ENCODE data around the gene TAF1B. TPM values are rescaled to one million over a fixed set of nuclear protein-coding genes. Genes with fewer than 3 reads are reported as not detected.

Gene TAF1B
- total RNA-seq, 1 experiment from 2014 or later, result 35.2 TPM

DNA sequence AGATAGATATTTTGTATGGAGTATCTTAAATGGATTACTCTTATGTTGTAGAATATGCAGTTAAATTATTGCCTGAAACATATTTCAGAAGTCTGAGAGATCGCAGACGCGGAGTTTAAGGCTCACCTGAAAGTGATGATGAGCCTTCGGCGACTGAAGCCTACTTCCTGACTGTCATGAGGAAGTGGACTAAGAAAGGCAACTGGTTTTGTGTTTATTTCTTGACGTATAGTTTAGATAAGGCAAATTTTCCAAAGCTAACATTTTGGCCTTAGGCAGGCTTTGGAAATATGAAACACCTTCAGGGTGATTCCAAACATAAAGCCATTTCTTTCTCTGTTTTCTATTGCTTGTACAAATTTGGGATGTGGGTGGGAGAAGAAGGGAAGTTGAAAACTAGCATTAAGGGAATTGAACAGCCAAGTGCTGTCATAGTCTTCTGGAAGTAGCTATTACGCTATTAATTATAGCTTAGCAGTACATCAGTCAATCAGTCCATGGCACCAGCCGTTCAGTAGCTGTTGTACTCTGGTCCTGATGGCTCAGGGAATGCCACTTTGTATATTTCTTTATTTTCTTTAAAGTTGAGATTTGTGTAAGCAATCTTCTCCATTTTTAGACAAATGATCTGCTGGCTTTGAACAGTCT, 109.7 kb downstream of the TAF1B start:
- DNase-seq (ENCODE audit: low read depth, low spot score) (no peak), ATAC-seq (no peak)
- peaks cover 17% of the 10 kb centered on the region for H3K4me1 ChIP-seq (ENCODE audit: control insufficient read depth, insufficient read depth, low read length)
- intact Hi-C loops (cut with micrococcal nuclease; ENCODE audit: unreplicated experiment), result no loop called here
- H3K27ac ChIP-seq (ENCODE audit: low read length), result peak overlapping the region; percentile 64; the same call in 1 of the 2 replicates
- BruUV-seq (replicated peaks), result no TSS peak
- CTCF ChIA-PET, result no interaction called here
- no peaks in the 10 kb centered on the region for H3K9me3 ChIP-seq (ENCODE audit: control insufficient read depth, insufficient read depth, low read depth, low read length)
- in situ Hi-C loops (cut with HindIII; ENCODE audit: low pct_unique_long_range_greater_than_20kb, low sequenced_read_pairs), result no loop called here
- POLR2A ChIA-PET, result no interaction called here
- peak overlapping the region; percentile 72 to 75; a peak in 3 of 4 replicates for H3K4me3 ChIP-seq (ENCODE audit: low read depth in 2 of 2, low read length in 2 of 2)
- H3K27me3 ChIP-seq (ENCODE audit: control insufficient read depth, insufficient read depth, low read length), result no peaks in the 10 kb centered on the region
- no peaks in the 10 kb centered on the region for H3K36me3 ChIP-seq (ENCODE audit: control insufficient read depth, insufficient read depth, low read length)
- no peak for TF ChIP-seq SIN3A (IDR thresholded peaks at IDR 0.05; ENCODE audit: borderline replicate concordance, insufficient read depth, low read depth, low read length)
- TF ChIP-seq POLR2AphosphoS5 (IDR thresholded peaks at IDR 0.05; ENCODE audit: low read depth, low read length), result no peak
- TF ChIP-seq, protein P1, sequence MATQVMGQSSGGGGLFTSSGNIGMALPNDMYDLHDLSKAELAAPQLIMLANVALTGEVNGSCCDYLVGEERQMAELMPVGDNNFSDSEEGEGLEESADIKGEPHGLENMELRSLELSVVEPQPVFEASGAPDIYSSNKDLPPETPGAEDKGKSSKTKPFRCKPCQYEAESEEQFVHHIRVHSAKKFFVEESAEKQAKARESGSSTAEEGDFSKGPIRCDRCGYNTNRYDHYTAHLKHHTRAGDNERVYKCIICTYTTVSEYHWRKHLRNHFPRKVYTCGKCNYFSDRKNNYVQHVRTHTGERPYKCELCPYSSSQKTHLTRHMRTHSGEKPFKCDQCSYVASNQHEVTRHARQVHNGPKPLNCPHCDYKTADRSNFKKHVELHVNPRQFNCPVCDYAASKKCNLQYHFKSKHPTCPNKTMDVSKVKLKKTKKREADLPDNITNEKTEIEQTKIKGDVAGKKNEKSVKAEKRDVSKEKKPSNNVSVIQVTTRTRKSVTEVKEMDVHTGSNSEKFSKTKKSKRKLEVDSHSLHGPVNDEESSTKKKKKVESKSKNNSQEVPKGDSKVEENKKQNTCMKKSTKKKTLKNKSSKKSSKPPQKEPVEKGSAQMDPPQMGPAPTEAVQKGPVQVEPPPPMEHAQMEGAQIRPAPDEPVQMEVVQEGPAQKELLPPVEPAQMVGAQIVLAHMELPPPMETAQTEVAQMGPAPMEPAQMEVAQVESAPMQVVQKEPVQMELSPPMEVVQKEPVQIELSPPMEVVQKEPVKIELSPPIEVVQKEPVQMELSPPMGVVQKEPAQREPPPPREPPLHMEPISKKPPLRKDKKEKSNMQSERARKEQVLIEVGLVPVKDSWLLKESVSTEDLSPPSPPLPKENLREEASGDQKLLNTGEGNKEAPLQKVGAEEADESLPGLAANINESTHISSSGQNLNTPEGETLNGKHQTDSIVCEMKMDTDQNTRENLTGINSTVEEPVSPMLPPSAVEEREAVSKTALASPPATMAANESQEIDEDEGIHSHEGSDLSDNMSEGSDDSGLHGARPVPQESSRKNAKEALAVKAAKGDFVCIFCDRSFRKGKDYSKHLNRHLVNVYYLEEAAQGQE (IDR thresholded peaks at IDR 0.05; ENCODE audit: insufficient read depth in 1 of 2, low read depth in 2 of 2, low read length in 1 of 2), result no peak
- TF ChIP-seq TCF7L2 (IDR thresholded peaks at IDR 0.05; ENCODE audit: low read depth, low read length), result no peak
- TF ChIP-seq, protein P2, sequence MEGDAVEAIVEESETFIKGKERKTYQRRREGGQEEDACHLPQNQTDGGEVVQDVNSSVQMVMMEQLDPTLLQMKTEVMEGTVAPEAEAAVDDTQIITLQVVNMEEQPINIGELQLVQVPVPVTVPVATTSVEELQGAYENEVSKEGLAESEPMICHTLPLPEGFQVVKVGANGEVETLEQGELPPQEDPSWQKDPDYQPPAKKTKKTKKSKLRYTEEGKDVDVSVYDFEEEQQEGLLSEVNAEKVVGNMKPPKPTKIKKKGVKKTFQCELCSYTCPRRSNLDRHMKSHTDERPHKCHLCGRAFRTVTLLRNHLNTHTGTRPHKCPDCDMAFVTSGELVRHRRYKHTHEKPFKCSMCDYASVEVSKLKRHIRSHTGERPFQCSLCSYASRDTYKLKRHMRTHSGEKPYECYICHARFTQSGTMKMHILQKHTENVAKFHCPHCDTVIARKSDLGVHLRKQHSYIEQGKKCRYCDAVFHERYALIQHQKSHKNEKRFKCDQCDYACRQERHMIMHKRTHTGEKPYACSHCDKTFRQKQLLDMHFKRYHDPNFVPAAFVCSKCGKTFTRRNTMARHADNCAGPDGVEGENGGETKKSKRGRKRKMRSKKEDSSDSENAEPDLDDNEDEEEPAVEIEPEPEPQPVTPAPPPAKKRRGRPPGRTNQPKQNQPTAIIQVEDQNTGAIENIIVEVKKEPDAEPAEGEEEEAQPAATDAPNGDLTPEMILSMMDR (IDR thresholded peaks at IDR 0.05), result no peak

DNA sequence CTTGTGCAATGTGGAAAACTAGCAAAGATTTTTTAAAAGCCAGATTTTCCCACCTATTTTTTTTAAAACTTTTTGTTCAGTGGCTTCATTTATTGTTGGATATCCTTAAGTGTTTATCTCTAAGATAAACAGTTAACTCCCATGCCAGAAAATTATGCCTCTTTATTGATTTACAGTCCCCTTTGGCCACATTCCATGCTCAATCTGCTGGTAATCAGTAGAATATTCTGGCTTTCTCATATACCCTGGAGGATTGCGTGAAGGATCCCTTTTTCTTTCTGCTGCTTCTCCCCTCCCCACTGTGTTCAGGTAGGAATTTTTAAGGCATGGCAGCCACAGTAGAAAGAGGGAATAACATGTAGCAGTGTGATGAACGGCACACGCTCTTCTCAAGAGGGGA, 110.9 kb downstream of the TAF1B start:
- ChIA-PET POLR2A (no interaction called here), CTCF (no interaction called here)
- ATAC-seq (no peak), DNase-seq (ENCODE audit: low read depth, low spot score) (no peak)
- Histone ChIP-seq H3K36me3 (ENCODE audit: control insufficient read depth, insufficient read depth, low read length) (no peaks in the 10 kb centered on the region), H3K27me3 (ENCODE audit: control insufficient read depth, insufficient read depth, low read length) (no peaks in the 10 kb centered on the region), H3K4me3 (ENCODE audit: low read depth in 2 of 2, low read length in 2 of 2) (no peak overlapping the region), H3K4me1 (ENCODE audit: control insufficient read depth, insufficient read depth, low read length) (peaks cover 17% of the 10 kb centered on the region), H3K27ac (ENCODE audit: low read length) (no peak overlapping the region), H3K9me3 (ENCODE audit: control insufficient read depth, insufficient read depth, low read depth, low read length) (no peaks in the 10 kb centered on the region)
- no peak for TF ChIP-seq TCF7L2 (IDR thresholded peaks at IDR 0.05; ENCODE audit: low read depth, low read length)
- no peak for TF ChIP-seq POLR2AphosphoS5 (IDR thresholded peaks at IDR 0.05; ENCODE audit: low read depth, low read length)
- TF ChIP-seq, protein P2 (IDR thresholded peaks at IDR 0.05), result no peak
- TF ChIP-seq, protein P1 (IDR thresholded peaks at IDR 0.05; ENCODE audit: insufficient read depth in 1 of 2, low read depth in 2 of 2, low read length in 1 of 2), result no peak
- TF ChIP-seq SIN3A (IDR thresholded peaks at IDR 0.05; ENCODE audit: borderline replicate concordance, insufficient read depth, low read depth, low read length), result no peak
- intact Hi-C loops (cut with micrococcal nuclease; ENCODE audit: unreplicated experiment) (no loop called here), in situ Hi-C loops (cut with HindIII; ENCODE audit: low pct_unique_long_range_greater_than_20kb, low sequenced_read_pairs) (no loop called here)
- no TSS peak for BruUV-seq (replicated peaks)
